Activated T-helper 2 cell treated with anti-CD3 and anti-CD28 coated beads, Interferon-gamma antibody, Interleukin-2, Interleukin-4, amounts not matched to agents 10 μg/mL and 5 μg/mL and 100 μg/mL, durations not matched to agents 14 hours and 24 hours and 36 hours (primary cell): ENCODE data around the gene PADI2. TPM values are rescaled to one million over a fixed set of nuclear protein-coding genes. Genes with fewer than 3 reads are reported as not detected.

ENCODE experiments used
- DNase-seq: peaks from one replicate; pipeline ENCODE4 v3.0.0; 2021; ENCODE audit warnings: low spot score
- H3K27ac Mint-ChIP-seq: one replicate; pipeline ENCODE4 v1.8.0; 2021; ENCODE audit warnings: mixed read lengths
- H3K27me3 Mint-ChIP-seq: one replicate; pipeline ENCODE4 v1.8.0; 2021; ENCODE audit warnings: low read depth, mixed read lengths
- H3K36me3 Mint-ChIP-seq: one replicate; pipeline ENCODE4 v1.8.0; 2021; ENCODE audit warnings: low read depth, mixed read lengths
- H3K4me1 Mint-ChIP-seq: one replicate; pipeline ENCODE4 v1.8.0; 2021; ENCODE audit warnings: low read depth, mixed read lengths
- H3K4me3 Mint-ChIP-seq: one replicate; pipeline ENCODE4 v1.8.0; 2021; ENCODE audit warnings: low read depth, mild to moderate bottlenecking, moderate library complexity, mixed read lengths
- H3K9me3 Mint-ChIP-seq: one replicate; pipeline ENCODE4 v1.8.0; 2021; ENCODE audit warnings: mixed read lengths
- intact Hi-C: fragments of 100-400 bp; cut with micrococcal nuclease; formaldehyde crosslinking; loops from one replicate; pipeline ENCODE4 v1.15.1; 2023
- total RNA-seq: library from RNA; stranded (reverse); gene quantifications from 2 replicates; pipeline ENCODE4 v1.2.3, GENCODE V29; 2022

PADI2 gene
- total RNA-seq, 1 donor from 2014 or later = 0.14 TPM

GRCh38 chr1:17134724-17135123 lies 15.5 kb upstream of the PADI2 start:
- no peak overlapping the region for H3K27ac Mint-ChIP-seq
- no peaks in the 10 kb centered on the region for H3K27me3 Mint-ChIP-seq
- H3K4me1 Mint-ChIP-seq = no peaks in the 10 kb centered on the region
- H3K36me3 Mint-ChIP-seq = no peaks in the 10 kb centered on the region
- no peak overlapping the region for H3K4me3 Mint-ChIP-seq
- H3K9me3 Mint-ChIP-seq = no peaks in the 10 kb centered on the region
- intact Hi-C loops = no loop called here
- DNase-seq = no peak

- no peak for DNase-seq
- intact Hi-C loops = no loop called here
Observed at GRCh38 chr1:17134034-17134433, 14.8 kb upstream of the PADI2 start.

GRCh38 chr1:17130138-17130635 lies 10.9 kb upstream of the PADI2 start:
- peaks cover 4% of the 10 kb centered on the region for H3K27me3 Mint-ChIP-seq
- no peaks in the 10 kb centered on the region for H3K4me1 Mint-ChIP-seq
- H3K4me3 Mint-ChIP-seq = no peak overlapping the region
- no peak overlapping the region for H3K27ac Mint-ChIP-seq
- H3K9me3 Mint-ChIP-seq = no peaks in the 10 kb centered on the region
- H3K36me3 Mint-ChIP-seq = no peaks in the 10 kb centered on the region
- intact Hi-C loops = no loop called here
- DNase-seq = no peak

More at GRCh38 chr1:17134034-17134433, 14.8 kb upstream of the PADI2 start:
- H3K36me3 Mint-ChIP-seq = no peaks in the 10 kb centered on the region
- H3K4me1 Mint-ChIP-seq = no peaks in the 10 kb centered on the region
- no peaks in the 10 kb centered on the region for H3K27me3 Mint-ChIP-seq
- H3K27ac Mint-ChIP-seq = no peak overlapping the region
- H3K4me3 Mint-ChIP-seq = no peak overlapping the region
- no peaks in the 10 kb centered on the region for H3K9me3 Mint-ChIP-seq

- H3K4me1 Mint-ChIP-seq = no peaks in the 10 kb centered on the region
- H3K4me3 Mint-ChIP-seq = no peak overlapping the region
- no peak for DNase-seq
- no peaks in the 10 kb centered on the region for H3K9me3 Mint-ChIP-seq
- H3K36me3 Mint-ChIP-seq = no peaks in the 10 kb centered on the region
- H3K27ac Mint-ChIP-seq = no peak overlapping the region
- H3K27me3 Mint-ChIP-seq = peaks cover 4% of the 10 kb centered on the region
- intact Hi-C loops = no loop called here
Observed at GRCh38 chr1:17128361-17128760, 9.1 kb upstream of the PADI2 start.

- no peak overlapping the region for H3K4me3 Mint-ChIP-seq
- no peaks in the 10 kb centered on the region for H3K4me1 Mint-ChIP-seq
- H3K27me3 Mint-ChIP-seq = peaks cover 4% of the 10 kb centered on the region
- no peaks in the 10 kb centered on the region for H3K36me3 Mint-ChIP-seq
- peak; percentile 58 for DNase-seq
- intact Hi-C loops = loop anchor here (1.0 kb wide), 1 partner anchor 112 kb away; no protein-coding TSS in a partner anchor
- H3K27ac Mint-ChIP-seq = no peak overlapping the region
- H3K9me3 Mint-ChIP-seq = no peaks in the 10 kb centered on the region
Observed at GRCh38 chr1:17125756-17126237, 6.5 kb upstream of the PADI2 start.

GRCh38 chr1:17123196-17124045 lies 4.2 kb upstream of the PADI2 start:
- Mint-ChIP-seq H3K4me3 (no peak overlapping the region), H3K27ac (no peak overlapping the region), H3K27me3 (peaks cover 18% of the 10 kb centered on the region), H3K9me3 (no peaks in the 10 kb centered on the region), H3K36me3 (no peaks in the 10 kb centered on the region), H3K4me1 (no peaks in the 10 kb centered on the region)
- intact Hi-C loops = no loop called here
- DNase-seq = no peak

GRCh38 chr1:17122521-17123164 lies 3.4 kb upstream of the PADI2 start:
- Mint-ChIP-seq H3K4me1 (no peaks in the 10 kb centered on the region), H3K4me3 (no peak overlapping the region), H3K27me3 (peaks cover 25% of the 10 kb centered on the region), H3K27ac (no peak overlapping the region), H3K36me3 (no peaks in the 10 kb centered on the region), H3K9me3 (no peaks in the 10 kb centered on the region)
- DNase-seq = no peak
- intact Hi-C loops = no loop called here

GRCh38 chr1:17121881-17122280 lies 2.6 kb upstream of the PADI2 start:
- no peak for DNase-seq
- intact Hi-C loops = no loop called here
- Mint-ChIP-seq H3K36me3 (no peaks in the 10 kb centered on the region), H3K27ac (no peak overlapping the region), H3K4me1 (no peaks in the 10 kb centered on the region), H3K27me3 (peaks cover 28% of the 10 kb centered on the region), H3K9me3 (no peaks in the 10 kb centered on the region), H3K4me3 (no peak overlapping the region)

GRCh38 chr1:17120962-17121837 lies 1.9 kb upstream of the PADI2 start:
- no peaks in the 10 kb centered on the region for H3K4me1 Mint-ChIP-seq
- peaks cover 30% of the 10 kb centered on the region for H3K27me3 Mint-ChIP-seq
- no peaks in the 10 kb centered on the region for H3K9me3 Mint-ChIP-seq
- no peak overlapping the region for H3K27ac Mint-ChIP-seq
- no peak for DNase-seq
- no peaks in the 10 kb centered on the region for H3K36me3 Mint-ChIP-seq
- intact Hi-C loops = no loop called here
- no peak overlapping the region for H3K4me3 Mint-ChIP-seq

- Mint-ChIP-seq H3K27me3 (peaks cover 31% of the 10 kb centered on the region), H3K4me3 (no peak overlapping the region), H3K4me1 (no peaks in the 10 kb centered on the region), H3K9me3 (no peaks in the 10 kb centered on the region), H3K36me3 (no peaks in the 10 kb centered on the region), H3K27ac (no peak overlapping the region)
- DNase-seq = no peak
- intact Hi-C loops = no loop called here
Observed at GRCh38 chr1:17120481-17120877, 1.2 kb upstream of the PADI2 start.

- H3K9me3 Mint-ChIP-seq = no peaks in the 10 kb centered on the region
- no peak overlapping the region for H3K4me3 Mint-ChIP-seq
Observed at GRCh38 chr1:17119773-17120480, 676 bp upstream of the PADI2 start.

GRCh38 chr1:17118706-17119075 lies 560 bp downstream of the PADI2 start:
- no peak overlapping the region for H3K4me3 Mint-ChIP-seq
- intact Hi-C loops = no loop called here

More at GRCh38 chr1:17119773-17120480, 676 bp upstream of the PADI2 start:
- H3K27ac Mint-ChIP-seq = no peak overlapping the region
- DNase-seq = no peak
- intact Hi-C loops = no loop called here
- H3K4me1 Mint-ChIP-seq = no peaks in the 10 kb centered on the region
- no peaks in the 10 kb centered on the region for H3K36me3 Mint-ChIP-seq
- peaks cover 31% of the 10 kb centered on the region for H3K27me3 Mint-ChIP-seq

More at GRCh38 chr1:17118706-17119075, 560 bp downstream of the PADI2 start:
- Mint-ChIP-seq H3K9me3 (no peaks in the 10 kb centered on the region), H3K27ac (no peak overlapping the region), H3K27me3 (peaks cover 31% of the 10 kb centered on the region), H3K4me1 (no peaks in the 10 kb centered on the region), H3K36me3 (no peaks in the 10 kb centered on the region)
- no peak for DNase-seq
